Activated gamma-delta T cell (primary cell): ENCODE data around the gene FKBP4.

ENCODE experiments used
- DNase-seq: peaks from one replicate; lab custom pipeline; 2025; lab: John Stamatoyannopoulos, UW

FKBP4 gene

DNA sequence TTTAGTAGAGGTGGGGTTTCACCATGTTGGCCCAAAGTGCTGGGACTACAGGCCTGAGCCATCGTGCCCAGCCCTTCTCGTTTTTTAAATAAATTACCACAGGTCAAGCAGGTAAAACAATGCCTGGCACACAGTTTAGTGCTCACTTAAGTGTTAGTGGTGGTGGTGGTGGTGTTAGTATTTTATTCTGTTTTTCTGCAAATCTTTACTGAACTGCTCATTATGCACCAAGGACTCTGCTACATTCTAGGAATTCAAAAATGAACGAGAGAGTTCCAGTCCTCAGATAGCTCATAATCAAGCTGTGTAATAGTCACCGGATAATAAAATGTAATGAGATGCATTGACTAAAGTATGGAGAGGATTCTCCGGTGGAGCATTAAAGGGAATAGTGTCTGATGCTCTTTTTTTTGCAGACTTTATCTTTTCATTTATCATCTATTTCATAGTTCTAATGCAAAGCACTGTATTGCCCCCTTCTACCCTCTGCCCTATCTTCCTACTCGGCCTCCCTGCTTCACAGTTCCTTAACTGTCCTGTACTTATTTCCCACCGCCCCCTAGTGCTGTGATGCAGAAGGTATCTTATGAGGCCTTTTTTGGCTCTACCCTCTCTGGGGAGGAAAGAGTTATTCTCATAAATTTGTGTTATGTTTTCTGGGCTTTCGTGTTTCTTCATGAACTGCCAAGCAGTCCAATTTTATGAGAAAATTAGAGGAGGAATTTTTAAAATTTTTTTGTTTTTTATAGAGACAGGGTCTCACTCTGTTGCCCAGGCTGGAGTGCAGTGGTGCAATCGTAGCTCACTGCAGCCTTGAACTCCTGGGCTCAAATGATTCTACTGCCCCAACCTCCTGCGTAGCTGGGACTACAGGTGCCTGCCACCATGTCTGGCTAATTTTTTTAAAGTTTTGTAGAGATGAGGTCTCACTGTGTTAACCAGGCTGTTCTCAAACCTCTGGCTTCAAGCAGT, 18.7 kb downstream of the FKBP4 start:
- DNase-seq: no peak

- no peak for DNase-seq
Observed at GRCh38 chr12:2819810-2820209, 25.0 kb downstream of the FKBP4 start.

DNA sequence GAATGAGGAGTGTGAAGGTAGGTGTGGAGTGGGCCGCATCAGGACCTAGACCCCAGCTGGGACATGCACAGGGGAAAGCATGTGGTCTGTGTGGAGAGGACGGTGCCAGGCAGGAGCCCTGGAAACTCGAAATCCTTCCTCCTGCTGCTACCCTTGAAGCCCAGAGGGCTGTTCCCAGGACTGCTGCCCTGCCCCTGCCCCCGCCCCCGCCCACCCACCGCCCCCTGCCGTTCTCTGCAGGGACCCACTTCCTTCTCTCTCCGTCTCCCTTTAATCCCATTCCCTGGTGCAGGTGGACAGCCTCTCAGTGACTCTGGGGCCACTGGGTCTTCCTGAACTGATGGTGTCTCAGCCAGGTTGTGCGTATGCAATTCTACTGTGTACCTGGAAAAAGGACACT, 25.7 kb downstream of the FKBP4 start:
- DNase-seq: no peak

- DNase-seq: no peak
Observed at GRCh38 chr12:2823483-2823882, 28.7 kb downstream of the FKBP4 start.

DNA sequence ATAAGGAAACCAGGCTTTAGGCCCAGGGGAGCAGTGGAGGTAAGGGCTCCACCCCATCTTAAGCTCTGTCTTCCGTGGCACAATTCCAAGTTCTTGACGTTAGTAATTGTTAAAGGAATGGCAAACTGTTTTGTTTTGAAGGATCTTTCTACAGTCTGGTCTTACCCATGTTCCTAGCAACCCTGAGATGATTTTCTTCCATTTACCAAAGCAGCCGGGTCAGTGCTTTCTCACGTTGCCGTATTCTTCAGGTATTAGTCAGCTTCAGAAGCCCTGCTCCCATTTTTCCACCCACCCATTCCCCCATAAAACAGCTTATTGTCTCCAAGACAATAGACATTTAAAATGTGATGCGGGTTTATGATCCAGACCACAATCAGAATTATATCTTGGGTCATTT, 29.8 kb downstream of the FKBP4 start:
- no peak for DNase-seq

GRCh38 chr12:2825132-2825531, 30.4 kb downstream of the FKBP4 start:
- DNase-seq: no peak

DNA sequence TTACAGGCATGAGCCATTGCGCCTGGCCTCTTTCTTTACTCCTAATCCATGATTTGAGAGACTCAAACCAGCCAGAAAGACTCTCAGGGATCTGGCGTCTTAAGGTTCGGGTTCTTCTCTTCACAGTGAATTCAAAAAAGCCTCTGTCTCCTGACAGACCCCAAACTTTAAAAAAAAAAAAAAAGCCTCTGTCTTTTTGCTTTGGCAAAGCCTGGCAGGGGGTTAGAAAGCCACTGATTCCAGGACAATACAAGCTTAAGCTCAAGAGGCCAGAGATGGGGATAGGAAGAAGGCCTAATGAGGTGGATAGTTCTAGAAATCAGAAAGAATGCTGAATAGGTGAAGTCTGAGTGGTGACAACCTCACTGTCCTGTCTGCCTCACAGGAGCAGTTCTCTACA, 31.3 kb downstream of the FKBP4 start:
- DNase-seq: no peak

GRCh38 chr12:2826721-2827515, 32.1 kb downstream of the FKBP4 start:
- no peak for DNase-seq

- DNase-seq: no peak
Observed at GRCh38 chr12:2829275-2829674, 34.5 kb downstream of the FKBP4 start.

DNA sequence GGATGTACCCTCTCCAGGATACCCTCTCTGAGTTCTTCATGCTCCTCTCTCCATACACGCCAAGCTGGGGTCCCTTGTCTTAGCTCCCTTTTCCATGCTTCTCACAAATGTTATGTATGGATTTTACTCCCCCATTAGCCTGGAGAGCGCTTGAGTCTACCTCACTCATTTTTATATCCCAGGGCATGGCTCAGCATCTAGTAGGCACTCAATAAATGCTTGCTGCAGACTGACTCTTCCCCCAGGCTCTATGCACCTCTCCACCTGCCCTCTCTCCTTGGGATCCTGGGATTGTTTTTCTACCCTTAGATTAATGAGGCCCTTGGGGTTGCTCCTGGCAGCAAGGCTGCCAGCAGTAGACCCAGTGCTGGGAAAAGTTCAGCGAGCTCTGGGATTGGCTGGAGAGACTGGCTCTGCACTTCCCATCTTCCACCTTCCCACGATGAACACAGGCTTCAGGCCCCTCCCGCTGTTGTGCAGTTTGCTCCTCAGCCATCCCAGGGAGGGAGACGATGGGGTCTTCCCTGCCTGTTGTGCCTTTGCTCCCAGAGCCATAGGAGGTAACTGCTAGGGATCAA, 37.9 kb downstream of the FKBP4 start:
- no peak for DNase-seq

- no peak for DNase-seq
Observed at GRCh38 chr12:2833327-2833726, 38.6 kb downstream of the FKBP4 start.

DNA sequence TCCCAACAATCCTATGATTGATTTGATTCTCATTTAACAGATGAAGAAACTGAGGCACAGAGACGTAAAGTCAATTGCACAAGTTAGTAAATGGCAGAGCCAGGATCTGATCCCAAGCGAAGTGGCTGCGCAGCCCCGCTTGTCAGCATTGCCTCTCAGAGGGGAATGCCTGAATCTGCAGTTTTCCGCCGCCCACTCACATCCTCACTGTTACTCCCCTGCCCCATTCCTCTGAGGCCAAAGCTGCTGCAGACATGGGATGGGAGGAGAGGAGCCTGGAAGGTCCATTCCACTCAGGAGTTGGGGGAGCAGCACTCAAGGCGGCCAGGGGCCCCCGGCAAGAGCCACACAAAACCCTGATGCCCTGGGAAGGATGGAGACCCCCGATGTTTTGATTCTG, 39.0 kb downstream of the FKBP4 start:
- no peak for DNase-seq

DNA sequence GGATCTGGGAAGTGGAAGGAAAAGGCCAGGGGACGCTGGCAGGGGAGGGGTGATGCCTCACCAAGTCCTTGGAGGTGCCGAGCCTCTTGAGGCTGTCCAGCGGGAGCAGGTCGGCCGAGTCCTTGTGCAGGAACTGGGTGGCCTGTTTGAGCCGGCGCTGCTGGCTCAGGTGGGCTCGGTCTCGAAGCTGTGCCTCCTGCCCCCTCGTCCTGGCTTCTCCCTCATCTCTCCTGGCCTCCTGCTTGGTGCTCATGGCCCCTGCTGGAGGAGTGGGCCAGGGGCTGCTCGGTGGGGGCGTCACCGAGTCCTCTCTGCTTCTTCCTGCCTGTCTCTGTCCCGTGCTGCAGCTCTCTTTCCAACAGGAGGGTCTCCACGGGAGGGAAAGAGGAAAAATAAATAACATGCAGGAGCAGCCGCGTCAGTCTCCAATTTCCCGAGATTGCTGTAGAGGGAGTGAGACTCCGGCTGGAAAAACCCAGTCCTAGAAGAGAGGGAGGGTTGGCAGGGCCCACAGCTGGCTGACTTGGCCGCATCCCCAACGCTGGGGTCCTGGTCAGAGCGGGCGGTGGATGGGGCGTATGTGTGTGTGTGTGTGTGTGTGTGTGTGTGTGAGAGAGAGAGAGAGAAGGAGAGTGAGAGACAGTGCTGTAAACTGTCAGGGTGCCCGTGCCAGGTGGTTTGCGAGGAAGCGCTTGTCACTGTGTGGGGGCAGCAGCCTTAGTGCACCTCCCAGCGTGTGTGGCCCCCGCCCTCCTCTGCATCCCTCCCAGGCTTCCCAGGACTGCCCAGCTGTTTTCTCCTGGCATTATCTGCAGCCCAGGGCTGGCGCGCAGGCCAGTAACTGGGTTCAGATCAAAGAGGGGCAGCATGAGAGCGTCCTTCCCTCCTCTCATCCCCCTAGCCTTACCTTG, 40.1 kb downstream of the FKBP4 start, which contains the start of gene NRIP2:
Gene NRIP2 (minus strand): TSS at position 455 of the 911 bp plus-strand sequence. CDS start 52 bp downstream, at position 403.
- no peak for DNase-seq

- DNase-seq: no peak
Observed at GRCh38 chr12:2835691-2836403, 41.1 kb downstream of the FKBP4 start.

DNA sequence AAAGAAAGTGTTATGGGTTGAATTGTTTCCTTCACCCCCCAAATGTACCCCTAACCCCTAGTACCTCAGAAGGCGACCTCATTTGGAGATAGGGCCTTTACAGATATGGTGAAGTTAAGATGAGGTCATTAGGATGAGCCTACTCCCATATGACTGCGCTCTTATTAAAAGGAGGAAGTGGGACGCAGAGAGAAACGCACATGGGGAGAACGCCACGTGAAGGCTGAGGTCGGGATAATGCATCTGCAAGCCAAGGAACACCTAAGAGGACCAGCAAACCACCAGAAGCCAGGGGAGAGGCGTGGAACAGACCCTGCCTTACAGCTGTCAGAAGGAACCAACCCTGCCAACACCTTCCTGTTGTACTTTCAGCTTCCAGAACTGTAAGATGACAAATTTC, 41.8 kb downstream of the FKBP4 start:
- DNase-seq: no peak

DNA sequence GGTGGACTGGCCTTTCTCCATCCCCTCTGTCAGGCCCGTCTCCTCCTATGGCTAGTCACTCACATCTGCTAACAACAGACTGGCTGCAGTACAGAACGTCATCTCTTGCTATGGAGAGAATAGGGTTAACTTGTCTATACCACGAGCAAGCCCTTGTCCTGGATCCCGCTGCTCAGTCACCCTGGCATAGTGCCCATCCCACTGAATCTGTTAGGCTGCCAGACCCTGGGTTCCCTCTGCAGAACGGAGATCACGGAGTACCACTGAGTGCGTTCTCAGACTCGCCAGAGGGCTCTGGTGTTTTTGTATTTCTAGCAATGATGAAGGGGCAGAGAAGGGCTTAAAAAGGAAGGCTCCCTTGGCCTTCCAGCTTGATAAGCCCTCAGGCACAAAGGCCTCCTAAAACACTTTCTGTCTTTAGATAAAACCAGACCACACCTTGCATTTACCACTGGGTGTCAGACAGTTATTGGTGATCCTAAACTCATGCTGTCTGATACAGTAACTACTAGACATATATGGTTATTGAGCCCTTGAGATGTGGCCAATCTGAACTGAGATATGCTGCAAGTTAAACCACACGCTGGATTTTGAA, 46.4 kb downstream of the FKBP4 start:
- no peak for DNase-seq

DNA sequence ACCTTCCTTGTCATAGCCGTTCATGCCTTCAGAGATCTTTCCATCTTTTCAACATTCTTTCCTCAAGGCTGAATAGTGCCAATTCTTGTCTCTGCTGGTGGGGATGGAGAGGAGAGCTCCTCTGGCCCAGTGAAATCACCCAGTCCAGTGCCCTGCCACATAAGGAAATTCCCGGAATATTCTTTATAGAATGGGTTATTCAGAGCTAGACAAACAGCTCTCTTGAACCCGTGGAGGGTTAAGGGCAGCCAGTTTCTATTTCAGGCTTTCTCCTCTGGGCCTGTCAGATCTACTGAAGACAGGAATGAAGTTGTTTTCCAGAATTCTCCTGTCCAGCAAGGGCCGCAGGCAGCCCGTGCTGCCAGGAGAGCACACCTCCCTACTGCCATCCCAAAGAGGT, 48.2 kb downstream of the FKBP4 start:
- no peak for DNase-seq

DNA sequence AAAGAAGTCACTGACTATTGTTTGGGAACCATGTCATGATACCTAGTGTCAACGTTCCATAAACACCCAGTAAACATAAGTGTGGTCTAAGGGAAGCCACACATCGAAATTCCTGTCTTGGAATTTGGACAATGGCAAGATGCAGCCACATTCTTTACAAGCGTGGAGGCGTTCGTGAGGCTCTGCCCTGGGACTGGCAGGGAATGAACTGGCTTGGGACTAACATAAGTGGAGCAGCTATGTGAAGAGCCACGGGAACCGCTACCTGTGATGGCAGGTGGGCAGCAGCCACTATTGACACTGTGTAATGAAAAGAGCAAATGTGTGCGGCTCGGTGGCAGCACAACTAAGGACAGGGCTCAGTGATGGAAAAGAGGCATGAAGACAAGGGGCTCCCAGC, 50.0 kb downstream of the FKBP4 start:
- DNase-seq: no peak

DNA sequence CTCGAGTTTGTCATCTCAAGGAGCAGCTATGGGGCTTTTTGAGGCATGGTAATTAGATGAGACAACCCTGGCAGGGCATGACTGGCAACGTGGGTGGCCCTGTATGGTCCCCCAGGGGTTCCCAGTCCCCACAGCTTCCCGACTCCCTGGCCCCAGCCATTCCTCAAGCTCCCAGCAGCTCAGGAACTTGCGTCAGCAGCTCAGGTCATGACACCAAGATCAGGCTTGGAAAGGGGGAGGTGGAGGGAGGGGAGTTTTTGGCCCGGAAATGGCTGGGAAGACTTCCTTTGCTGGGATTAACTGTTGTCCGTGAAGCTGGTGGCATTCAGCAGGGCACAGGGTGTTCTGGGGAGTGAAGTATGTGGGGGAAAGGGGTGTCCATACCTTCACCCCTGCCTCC, 50.5 kb downstream of the FKBP4 start:
- no peak for DNase-seq

- no peak for DNase-seq
Observed at GRCh38 chr12:2851931-2852330, 57.2 kb downstream of the FKBP4 start.
